Activated B cell treated with CpG ODN at 0.5 μM for 24 hours (primary cell): ENCODE results near the gene CHMP2B. TPM values are rescaled to one million over a fixed set of nuclear protein-coding genes. Genes with fewer than 3 reads are reported as not detected.

Source experiments
- ATAC-seq: fragments of 200-7000 bp; cut with Tn5 transposase; one replicate; pipeline ENCODE4 v1.10.0; 2021; ENCODE audit warnings: low read depth, mild to moderate bottlenecking, moderate library complexity
- CTCF ChIA-PET: fragments of 350-600 bp; sonication (Branson Sonifier 250); formaldehyde crosslinking; loops from one replicate; lab custom pipeline; 2021; ENCODE audit warnings: antibody characterized with exemption; lab: Charles Lee
- POLR2A ChIA-PET: fragments of 350-600 bp; sonication (Branson Sonifier 250); formaldehyde crosslinking; loops from one replicate; lab custom pipeline; 2021; ENCODE audit warnings: antibody characterized with exemption; lab: Charles Lee
- DNase-seq: peaks from one replicate; pipeline ENCODE4 v3.0.0; 2022
- H3K27ac Mint-ChIP-seq: one replicate; pipeline ENCODE4 v1.8.0; 2020; ENCODE audit warnings: mixed read lengths
- H3K27me3 Mint-ChIP-seq: one replicate; pipeline ENCODE4 v1.8.0; 2021; ENCODE audit warnings: mixed read lengths
- H3K36me3 Mint-ChIP-seq: one replicate; pipeline ENCODE4 v1.8.0; 2021; ENCODE audit warnings: low read depth, mixed read lengths
- H3K4me1 Mint-ChIP-seq: one replicate; pipeline ENCODE4 v1.8.0; 2021; ENCODE audit warnings: mixed read lengths
- H3K4me3 Mint-ChIP-seq: one replicate; pipeline ENCODE4 v1.8.0; 2020; ENCODE audit warnings: mild to moderate bottlenecking, mixed read lengths
- H3K9me3 Mint-ChIP-seq: one replicate; pipeline ENCODE4 v1.8.0; 2020; ENCODE audit warnings: mixed read lengths
- intact Hi-C: fragments of 100-400 bp; cut with micrococcal nuclease; formaldehyde crosslinking; loops from one replicate; pipeline ENCODE4 v1.15.1; 2024
- total RNA-seq: library from RNA; stranded (reverse); gene quantifications from 2 replicates; pipeline ENCODE4 v1.2.3, GENCODE V29; 2022
- TF ChIP-seq, protein P1 (sequence below): fragments of 200-600 bp; IDR thresholded peaks from one replicate; pipeline ENCODE4 v1.8.0; 2022; ENCODE audit warnings: antibody characterized with exemption, mild to moderate bottlenecking

CHMP2B gene
- total RNA-seq, 1 donor from 2014 or later = 26.8 TPM

DNA sequence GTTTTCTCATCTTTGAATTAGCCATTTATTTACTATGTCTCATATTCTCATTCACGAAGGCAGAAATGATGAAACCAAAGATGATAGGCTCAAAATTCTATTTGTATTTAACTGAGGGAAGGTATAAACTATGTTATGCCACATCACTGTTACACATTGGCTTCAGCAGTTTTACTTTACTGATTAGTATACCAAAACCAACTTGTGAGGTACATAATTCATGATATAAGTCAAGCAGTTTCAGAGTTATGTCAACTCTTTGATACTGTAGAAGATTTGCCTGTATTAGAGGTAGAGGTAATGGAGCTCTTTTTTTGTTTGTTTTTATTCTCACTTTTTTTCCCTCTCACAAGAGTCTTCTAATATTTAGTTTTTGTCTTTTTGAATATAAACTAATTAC is 22.9 kb downstream of the CHMP2B start:
- no peak for DNase-seq
- Mint-ChIP-seq H3K4me1 (peaks cover 4% of the 10 kb centered on the region), H3K9me3 (no peaks in the 10 kb centered on the region), H3K27ac (no peak overlapping the region), H3K4me3 (no peak overlapping the region), H3K27me3 (no peaks in the 10 kb centered on the region), H3K36me3 (peaks cover 73% of the 10 kb centered on the region)
- TF ChIP-seq, protein P1, sequence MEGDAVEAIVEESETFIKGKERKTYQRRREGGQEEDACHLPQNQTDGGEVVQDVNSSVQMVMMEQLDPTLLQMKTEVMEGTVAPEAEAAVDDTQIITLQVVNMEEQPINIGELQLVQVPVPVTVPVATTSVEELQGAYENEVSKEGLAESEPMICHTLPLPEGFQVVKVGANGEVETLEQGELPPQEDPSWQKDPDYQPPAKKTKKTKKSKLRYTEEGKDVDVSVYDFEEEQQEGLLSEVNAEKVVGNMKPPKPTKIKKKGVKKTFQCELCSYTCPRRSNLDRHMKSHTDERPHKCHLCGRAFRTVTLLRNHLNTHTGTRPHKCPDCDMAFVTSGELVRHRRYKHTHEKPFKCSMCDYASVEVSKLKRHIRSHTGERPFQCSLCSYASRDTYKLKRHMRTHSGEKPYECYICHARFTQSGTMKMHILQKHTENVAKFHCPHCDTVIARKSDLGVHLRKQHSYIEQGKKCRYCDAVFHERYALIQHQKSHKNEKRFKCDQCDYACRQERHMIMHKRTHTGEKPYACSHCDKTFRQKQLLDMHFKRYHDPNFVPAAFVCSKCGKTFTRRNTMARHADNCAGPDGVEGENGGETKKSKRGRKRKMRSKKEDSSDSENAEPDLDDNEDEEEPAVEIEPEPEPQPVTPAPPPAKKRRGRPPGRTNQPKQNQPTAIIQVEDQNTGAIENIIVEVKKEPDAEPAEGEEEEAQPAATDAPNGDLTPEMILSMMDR = no peak
- intact Hi-C loops = loop anchor here (2.0 kb wide), 1 partner anchor 13 kb away; no protein-coding TSS in a partner anchor
- ChIA-PET CTCF (no interaction called here), POLR2A (no interaction called here)
- no peak for ATAC-seq

GRCh38 chr3:87260270-87260669 is 33.2 kb downstream of the CHMP2B start:
- Mint-ChIP-seq H3K9me3 (no peaks in the 10 kb centered on the region), H3K4me3 (no peak overlapping the region), H3K27me3 (no peaks in the 10 kb centered on the region), H3K4me1 (peaks cover 4% of the 10 kb centered on the region), H3K36me3 (peaks cover 7% of the 10 kb centered on the region), H3K27ac (no peak overlapping the region)
- CTCF ChIA-PET = interaction anchor here (0.9 to 2.7 kb wide), 8 partner anchors 9 to 853 kb away, joined by 3 to 11 read pairs (median 4); partner anchors contain the start of gene CHMP2B
- ATAC-seq (peak; percentile 45), DNase-seq (no peak)
- intact Hi-C loops = loop anchor here (1.0 to 5.0 kb wide), 5 partner anchors 11 to 920 kb away; partner anchors contain the start of gene CHMP2B
- POLR2A ChIA-PET = no interaction called here
- TF ChIP-seq, protein P1 = peak; percentile 24

DNA sequence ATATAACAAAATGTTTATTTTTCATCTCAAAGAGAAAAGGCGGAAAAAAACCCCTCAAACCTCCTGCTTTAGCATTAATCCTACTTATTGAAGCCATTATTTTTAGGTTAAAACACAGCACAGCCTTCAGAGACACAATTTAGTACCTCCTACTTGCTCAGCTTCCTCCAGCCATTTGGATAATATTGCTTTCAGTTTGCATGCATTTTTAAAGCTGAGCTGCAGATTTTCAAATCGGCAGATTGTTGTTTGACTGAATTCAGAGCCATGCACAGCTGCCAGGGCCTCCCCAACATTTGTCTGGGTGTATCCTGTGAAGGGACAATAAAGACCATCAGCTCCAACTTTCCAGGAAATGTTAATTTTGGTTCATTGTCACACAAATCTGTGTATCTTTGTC is 34.8 kb downstream of the CHMP2B start:
- Mint-ChIP-seq H3K27ac (no peak overlapping the region), H3K9me3 (no peaks in the 10 kb centered on the region), H3K4me1 (peaks cover 4% of the 10 kb centered on the region), H3K36me3 (no peaks in the 10 kb centered on the region), H3K4me3 (no peak overlapping the region), H3K27me3 (no peaks in the 10 kb centered on the region)
- TF ChIP-seq, protein P1 = no peak
- intact Hi-C loops = loop anchor here (2.0 to 5.0 kb wide), 2 partner anchors 743 to 850 kb away; no protein-coding TSS in a partner anchor
- DNase-seq (no peak), ATAC-seq (no peak)
- ChIA-PET CTCF (interaction anchor here (0.6 to 2.0 kb wide), 2 partner anchors 36 to 89 kb away, joined by 3 to 11 read pairs; no protein-coding TSS in a partner anchor), POLR2A (no interaction called here)

DNA sequence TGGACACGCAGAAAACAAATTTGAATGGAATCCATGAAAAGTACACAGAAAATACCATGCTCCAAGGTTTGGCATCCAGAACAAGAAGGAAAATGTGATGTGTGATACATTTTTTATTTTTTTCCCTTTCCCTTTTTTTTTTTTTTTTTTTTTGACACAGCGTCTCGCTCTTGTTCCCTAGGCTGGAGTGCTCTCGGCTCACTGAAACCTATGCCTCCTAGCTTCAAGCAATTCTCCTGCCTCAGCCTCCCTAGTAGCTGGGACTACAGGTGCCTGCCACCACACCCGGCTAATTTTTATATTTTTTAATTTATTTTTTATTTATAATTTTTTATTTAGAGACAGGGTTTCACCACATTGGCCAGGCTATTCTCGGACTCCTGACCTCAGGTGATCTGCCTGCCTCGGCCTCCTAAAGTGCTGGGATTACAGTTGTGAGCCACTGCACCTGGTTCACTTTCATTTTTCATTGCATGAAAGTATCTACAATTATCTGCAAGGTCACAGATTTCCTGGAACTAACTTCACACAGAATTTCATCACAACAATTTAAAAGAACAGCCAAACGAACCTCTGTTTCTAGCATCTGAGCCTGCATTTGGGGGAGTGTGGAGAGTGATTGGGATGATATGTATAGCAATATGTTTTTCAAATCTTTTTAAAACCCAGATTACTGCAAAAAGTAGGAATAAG is 41.0 kb downstream of the CHMP2B start:
- H3K27me3 Mint-ChIP-seq = no peaks in the 10 kb centered on the region
- TF ChIP-seq, protein P1 = no peak
- ATAC-seq (no peak), DNase-seq (no peak)
- CTCF ChIA-PET = no interaction called here
- H3K4me1 Mint-ChIP-seq = peaks cover 19% of the 10 kb centered on the region
- POLR2A ChIA-PET = interaction anchor here (0.7 kb wide), 1 partner anchor 1845 kb away, joined by 4 read pairs; no protein-coding TSS in a partner anchor
- no peak overlapping the region for H3K4me3 Mint-ChIP-seq
- intact Hi-C loops = no loop called here
- H3K36me3 Mint-ChIP-seq = no peaks in the 10 kb centered on the region
- no peaks in the 10 kb centered on the region for H3K9me3 Mint-ChIP-seq
- H3K27ac Mint-ChIP-seq = no peak overlapping the region

- ChIA-PET POLR2A (no interaction called here), CTCF (no interaction called here)
- TF ChIP-seq, protein P1 = no peak
- Mint-ChIP-seq H3K27me3 (no peaks in the 10 kb centered on the region), H3K27ac (no peak overlapping the region), H3K36me3 (no peaks in the 10 kb centered on the region), H3K4me3 (no peak overlapping the region), H3K4me1 (peaks cover 25% of the 10 kb centered on the region), H3K9me3 (no peaks in the 10 kb centered on the region)
- DNase-seq = no peak
- intact Hi-C loops = no loop called here
- no peak for ATAC-seq
These were observed 41.6 kb downstream of the CHMP2B start for GRCh38 chr3:87268646-87269211.
